ENCODE measurements around the gene TTC39A. TPM values are rescaled to one million over a fixed set of nuclear protein-coding genes. Genes with fewer than 3 reads are reported as not detected.

Gene TTC39A
- total RNA-seq, 1 donor from 2014 or later, result 42.1 TPM

DNA sequence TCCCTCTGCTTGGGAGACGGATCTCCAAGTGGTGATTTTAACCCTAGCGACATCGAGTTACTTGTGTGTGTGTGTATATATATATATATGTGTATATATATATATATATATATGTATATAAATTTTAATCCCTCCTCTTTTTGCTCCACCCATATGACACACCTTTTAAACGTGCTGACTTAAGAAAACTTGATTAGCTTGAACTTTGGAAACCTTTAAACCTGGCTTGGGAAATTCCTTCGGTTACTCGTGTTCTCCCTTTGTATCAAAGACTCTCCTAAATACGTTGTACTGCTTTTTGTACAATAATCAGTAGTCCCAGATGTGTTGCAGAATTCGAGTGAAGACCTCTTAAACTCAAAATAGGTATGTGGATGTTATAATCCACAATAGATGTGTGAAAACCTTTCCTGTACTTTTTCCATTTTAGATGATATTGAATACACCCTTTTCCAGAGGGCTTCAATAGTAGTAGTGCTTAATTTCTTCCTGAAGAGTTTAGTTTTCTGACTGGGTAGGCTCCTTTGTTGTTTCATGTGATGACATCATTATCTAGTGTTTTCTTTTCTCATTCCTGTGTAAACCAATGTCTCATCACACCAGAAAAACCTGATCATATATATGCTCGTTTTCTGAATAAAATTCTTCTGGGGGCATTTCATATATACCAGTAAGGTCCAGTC is 92.9 kb downstream of the TTC39A start:
- peaks cover 44% of the 10 kb centered on the region for H3K4me1 ChIP-seq
- H3K9me3 ChIP-seq, result no peaks in the 10 kb centered on the region

More for the DNA sequence above, 92.9 kb downstream of the TTC39A start:
- no peaks in the 10 kb centered on the region for H3K27me3 ChIP-seq
- peak overlapping the region; percentile 91 for H3K4me3 ChIP-seq
- no peak for DNase-seq
- H3K36me3 ChIP-seq, result no peaks in the 10 kb centered on the region
- no peak for ATAC-seq
- intact Hi-C loops (cut with DNase I), result no loop called here
- TF ChIP-seq, protein P1, sequence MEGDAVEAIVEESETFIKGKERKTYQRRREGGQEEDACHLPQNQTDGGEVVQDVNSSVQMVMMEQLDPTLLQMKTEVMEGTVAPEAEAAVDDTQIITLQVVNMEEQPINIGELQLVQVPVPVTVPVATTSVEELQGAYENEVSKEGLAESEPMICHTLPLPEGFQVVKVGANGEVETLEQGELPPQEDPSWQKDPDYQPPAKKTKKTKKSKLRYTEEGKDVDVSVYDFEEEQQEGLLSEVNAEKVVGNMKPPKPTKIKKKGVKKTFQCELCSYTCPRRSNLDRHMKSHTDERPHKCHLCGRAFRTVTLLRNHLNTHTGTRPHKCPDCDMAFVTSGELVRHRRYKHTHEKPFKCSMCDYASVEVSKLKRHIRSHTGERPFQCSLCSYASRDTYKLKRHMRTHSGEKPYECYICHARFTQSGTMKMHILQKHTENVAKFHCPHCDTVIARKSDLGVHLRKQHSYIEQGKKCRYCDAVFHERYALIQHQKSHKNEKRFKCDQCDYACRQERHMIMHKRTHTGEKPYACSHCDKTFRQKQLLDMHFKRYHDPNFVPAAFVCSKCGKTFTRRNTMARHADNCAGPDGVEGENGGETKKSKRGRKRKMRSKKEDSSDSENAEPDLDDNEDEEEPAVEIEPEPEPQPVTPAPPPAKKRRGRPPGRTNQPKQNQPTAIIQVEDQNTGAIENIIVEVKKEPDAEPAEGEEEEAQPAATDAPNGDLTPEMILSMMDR (IDR thresholded peaks at IDR 0.05), result no peak
- H3K27ac ChIP-seq, result peak overlapping the region; percentile 93

Other genes starting within 250 kb of the TTC39A start
- gene C1orf185, start 228.3 kb downstream of the TTC39A start, total RNA-seq, result not detected
- 94.0 TPM for gene RNF11, start 94.3 kb downstream of the TTC39A start, total RNA-seq
- 88.5 TPM for gene EPS15, start 188.7 kb upstream of the TTC39A start, total RNA-seq